ENCODE results near the gene SS18L1.

The SS18L1 gene

DNA sequence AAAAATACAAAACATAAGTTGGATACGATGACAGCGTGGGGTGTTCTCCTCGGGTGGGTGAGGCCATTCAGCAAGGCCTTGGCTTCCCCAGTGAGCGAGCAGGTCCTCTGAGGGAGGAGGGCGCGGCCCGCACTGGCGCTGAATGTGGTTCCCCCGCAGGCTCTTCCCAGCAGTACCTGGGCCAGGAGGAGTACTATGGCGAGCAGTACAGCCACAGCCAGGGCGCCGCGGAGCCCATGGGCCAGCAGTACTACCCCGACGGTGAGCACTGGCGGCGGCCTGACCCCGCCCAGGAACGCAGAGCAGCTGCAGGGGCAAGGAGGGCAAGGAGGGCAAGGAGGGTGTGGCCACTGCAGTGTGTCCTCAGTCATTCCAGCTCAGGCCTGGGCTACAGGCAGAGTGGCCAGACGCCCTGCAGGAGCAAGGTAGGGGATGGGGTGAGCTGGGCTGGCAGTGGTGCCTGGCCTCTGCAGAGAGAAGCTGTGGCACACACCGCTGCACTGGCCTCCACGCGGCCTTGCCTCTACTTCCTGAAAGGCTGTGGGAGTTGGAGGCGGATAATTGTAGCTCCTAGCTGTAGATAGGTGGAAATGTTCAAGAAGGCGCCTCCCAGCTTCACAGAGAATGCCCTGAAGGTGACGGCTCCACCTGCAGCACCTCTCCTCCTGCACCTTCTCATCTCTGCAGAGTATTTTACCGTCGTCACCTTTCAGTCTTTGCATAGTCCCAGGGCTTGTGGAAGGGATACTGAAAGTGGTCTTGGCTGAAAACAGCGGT lies 20.6 kb downstream of the SS18L1 start:
- TF ChIP-seq GATA2 (IDR thresholded peaks at IDR 0.05; ENCODE audit: low read depth, low read length): no peak
- no peak for TF ChIP-seq GATA3 (IDR thresholded peaks at IDR 0.05; ENCODE audit: low read depth, low read length)

DNA sequence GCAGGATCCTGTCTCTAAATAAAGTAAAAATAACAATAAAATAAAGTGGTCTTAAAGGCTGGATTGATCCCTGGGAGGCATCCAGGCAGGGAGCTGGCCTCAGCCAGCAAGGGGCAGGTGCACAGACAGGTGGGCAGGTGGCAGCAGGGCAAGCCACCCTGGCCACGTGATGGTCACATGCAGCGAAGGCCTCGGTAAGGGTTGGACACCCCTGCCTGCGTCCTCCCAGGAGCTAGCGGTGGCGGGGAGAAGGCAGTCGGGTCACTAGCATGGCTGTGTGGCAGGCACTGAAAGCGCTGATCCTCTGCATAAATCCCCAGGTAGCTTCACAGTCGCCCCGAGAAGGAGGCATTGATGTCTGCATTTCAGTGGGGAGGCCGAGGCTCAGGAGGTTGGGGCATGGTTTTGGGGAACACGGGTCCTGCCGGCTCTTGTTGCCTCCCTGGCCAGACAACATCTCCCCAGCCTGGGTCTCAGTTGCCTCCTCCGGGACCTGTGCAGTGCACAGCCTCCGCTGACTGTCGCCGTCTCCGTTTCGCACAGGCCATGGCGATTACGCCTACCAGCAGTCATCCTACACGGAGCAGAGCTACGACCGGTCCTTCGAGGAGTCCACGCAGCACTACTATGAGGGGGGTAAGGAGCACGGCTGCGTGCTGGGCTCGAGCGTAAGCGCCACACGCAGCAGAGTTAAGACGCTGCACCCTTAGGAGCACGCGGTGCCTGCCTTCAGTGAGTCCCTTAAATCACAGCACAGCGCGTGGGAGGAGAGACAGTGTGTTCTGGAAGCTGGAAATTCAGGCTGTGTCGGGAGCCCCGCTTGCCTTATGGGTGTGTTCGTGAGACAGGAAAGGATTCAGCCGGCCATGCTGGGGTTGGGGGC lies 21.6 kb downstream of the SS18L1 start:
- TF ChIP-seq GATA2 (IDR thresholded peaks at IDR 0.05; ENCODE audit: low read depth, low read length) (no peak), GATA3 (IDR thresholded peaks at IDR 0.05; ENCODE audit: low read depth, low read length) (no peak)

DNA sequence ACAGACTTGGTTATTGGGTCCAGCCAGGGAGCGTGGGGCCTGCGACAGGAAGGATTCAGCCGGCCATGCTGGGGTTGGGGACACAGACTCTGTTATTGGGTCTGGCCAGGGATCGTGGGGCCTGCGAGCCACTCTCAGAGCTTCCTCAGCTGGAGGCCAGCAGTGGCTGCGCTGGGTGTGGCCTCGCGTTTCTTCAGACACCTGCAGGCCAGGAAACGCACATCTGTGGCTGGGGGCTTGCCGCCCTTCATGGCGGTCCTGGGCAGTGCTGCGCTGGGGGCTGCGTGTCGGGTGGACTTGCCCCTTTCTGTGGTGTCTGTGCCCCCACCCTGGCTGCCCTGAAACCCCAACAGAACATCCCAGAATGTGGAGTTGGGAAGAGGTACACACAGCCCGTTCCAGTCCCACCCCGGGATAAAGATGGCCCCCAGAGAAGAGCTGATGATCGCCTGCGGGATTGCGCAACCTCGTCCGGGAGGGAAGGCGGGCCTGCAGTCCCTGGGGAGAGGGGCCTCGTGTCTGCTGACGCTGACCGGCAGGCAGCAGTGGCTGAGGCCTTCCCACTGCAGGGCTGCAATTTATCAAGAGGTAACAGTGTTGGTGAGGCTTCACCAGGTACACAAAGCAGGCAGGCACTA lies 22.3 kb downstream of the SS18L1 start:
- TF ChIP-seq GATA2 (IDR thresholded peaks at IDR 0.05; ENCODE audit: low read depth, low read length): no peak
- TF ChIP-seq GATA3 (IDR thresholded peaks at IDR 0.05; ENCODE audit: low read depth, low read length): no peak

- TF ChIP-seq GATA3 (IDR thresholded peaks at IDR 0.05; ENCODE audit: low read depth, low read length) (no peak), GATA2 (IDR thresholded peaks at IDR 0.05; ENCODE audit: low read depth, low read length) (no peak)
Observed at GRCh38 chr20:62167474-62167873, 23.9 kb downstream of the SS18L1 start.

GRCh38 chr20:62168061-62168460 lies 24.5 kb downstream of the SS18L1 start:
- no peak for TF ChIP-seq GATA3 (IDR thresholded peaks at IDR 0.05; ENCODE audit: low read depth, low read length)
- TF ChIP-seq GATA2 (IDR thresholded peaks at IDR 0.05; ENCODE audit: low read depth, low read length): no peak

GRCh38 chr20:62168890-62169435 lies 25.4 kb downstream of the SS18L1 start:
- no peak for TF ChIP-seq GATA3 (IDR thresholded peaks at IDR 0.05; ENCODE audit: low read depth, low read length)
- TF ChIP-seq GATA2 (IDR thresholded peaks at IDR 0.05; ENCODE audit: low read depth, low read length): no peak

- TF ChIP-seq GATA3 (IDR thresholded peaks at IDR 0.05; ENCODE audit: low read depth, low read length): no peak
- TF ChIP-seq GATA2 (IDR thresholded peaks at IDR 0.05; ENCODE audit: low read depth, low read length): no peak
Observed at GRCh38 chr20:62170536-62170935, 27.0 kb downstream of the SS18L1 start.

DNA sequence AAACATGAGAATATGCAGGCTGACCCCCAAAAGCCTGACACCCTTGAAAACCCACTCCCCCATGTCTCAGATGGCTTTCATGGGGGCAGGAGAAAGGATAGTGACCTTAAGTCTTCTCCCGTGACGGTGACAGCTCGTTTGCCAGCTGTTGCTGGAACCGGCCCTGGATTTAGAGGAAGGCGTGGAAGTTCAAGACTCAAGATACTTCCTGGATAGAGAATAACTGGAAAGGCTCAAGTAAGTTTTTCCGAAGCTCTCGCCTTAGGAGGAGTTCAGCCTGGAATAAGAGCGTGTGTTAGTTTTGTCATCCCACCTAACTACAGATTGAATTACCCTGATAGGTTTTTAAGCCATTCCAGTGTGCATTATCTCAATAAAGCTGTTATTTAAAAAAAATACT lies 27.7 kb downstream of the SS18L1 start:
- no peak for TF ChIP-seq GATA3 (IDR thresholded peaks at IDR 0.05; ENCODE audit: low read depth, low read length)
- no peak for TF ChIP-seq GATA2 (IDR thresholded peaks at IDR 0.05; ENCODE audit: low read depth, low read length)

DNA sequence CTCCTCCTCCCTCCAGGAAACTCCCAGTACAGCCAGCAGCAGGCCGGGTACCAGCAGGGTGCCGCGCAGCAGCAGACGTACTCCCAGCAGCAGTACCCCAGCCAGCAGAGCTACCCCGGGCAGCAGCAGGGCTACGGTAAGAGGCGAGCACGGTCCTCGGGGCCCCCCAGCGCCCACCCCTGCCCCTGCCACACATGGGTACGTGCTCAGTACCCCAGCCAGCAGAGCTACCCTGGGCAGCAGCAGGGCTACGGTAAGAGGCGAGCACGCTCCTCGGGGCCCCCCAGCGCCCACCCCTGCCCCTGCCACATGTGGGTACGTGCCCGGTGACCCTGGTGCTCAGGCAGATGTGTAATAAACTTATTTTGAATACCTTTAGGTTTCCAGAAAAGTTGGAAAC lies 29.1 kb downstream of the SS18L1 start:
- no peak for TF ChIP-seq GATA2 (IDR thresholded peaks at IDR 0.05; ENCODE audit: low read depth, low read length)
- no peak for TF ChIP-seq GATA3 (IDR thresholded peaks at IDR 0.05; ENCODE audit: low read depth, low read length)

- TF ChIP-seq GATA2 (IDR thresholded peaks at IDR 0.05; ENCODE audit: low read depth, low read length) (no peak), GATA3 (IDR thresholded peaks at IDR 0.05; ENCODE audit: low read depth, low read length) (no peak)
Observed at GRCh38 chr20:62174021-62174804, 30.6 kb downstream of the SS18L1 start.

GRCh38 chr20:62174870-62175624 lies 31.5 kb downstream of the SS18L1 start:
- no peak for TF ChIP-seq GATA3 (IDR thresholded peaks at IDR 0.05; ENCODE audit: low read depth, low read length)
- no peak for TF ChIP-seq GATA2 (IDR thresholded peaks at IDR 0.05; ENCODE audit: low read depth, low read length)

DNA sequence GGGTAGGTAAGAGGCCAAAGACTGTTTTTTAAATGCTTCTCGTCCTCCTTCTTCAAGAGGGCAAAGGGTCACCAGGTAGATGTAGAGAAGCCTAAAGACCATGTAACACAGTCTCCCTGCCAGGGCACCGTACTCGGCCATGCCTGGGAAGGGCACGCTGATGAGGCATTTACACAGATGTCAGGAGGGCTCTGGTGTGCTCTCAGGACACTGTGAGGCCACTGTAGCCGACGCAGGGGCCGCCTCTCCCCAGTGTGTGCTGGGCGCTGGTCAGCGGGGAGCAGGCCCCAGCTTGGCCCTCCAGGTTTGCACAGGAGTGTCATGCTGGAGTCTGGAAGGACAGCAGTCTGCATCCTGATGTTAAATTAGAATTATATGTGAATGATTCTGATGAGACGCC lies 32.1 kb downstream of the SS18L1 start:
- no peak for TF ChIP-seq GATA2 (IDR thresholded peaks at IDR 0.05; ENCODE audit: low read depth, low read length)
- no peak for TF ChIP-seq GATA3 (IDR thresholded peaks at IDR 0.05; ENCODE audit: low read depth, low read length)

- TF ChIP-seq GATA3 (IDR thresholded peaks at IDR 0.05; ENCODE audit: low read depth, low read length) (no peak), GATA2 (IDR thresholded peaks at IDR 0.05; ENCODE audit: low read depth, low read length) (no peak)
Observed at GRCh38 chr20:62176866-62177265, 33.3 kb downstream of the SS18L1 start.
